Amygdala (tissue), 56 donors: ENCODE measurements around the gene GBE1.
A peak's percentile ranks its signal among the peaks of the same experiment; 100 is the strongest.

ENCODE experiments used
- DNase-seq, 56 donors: peaks; one replicate each; lab custom pipeline; 2025; lab: John Stamatoyannopoulos, UW

Gene GBE1

DNA sequence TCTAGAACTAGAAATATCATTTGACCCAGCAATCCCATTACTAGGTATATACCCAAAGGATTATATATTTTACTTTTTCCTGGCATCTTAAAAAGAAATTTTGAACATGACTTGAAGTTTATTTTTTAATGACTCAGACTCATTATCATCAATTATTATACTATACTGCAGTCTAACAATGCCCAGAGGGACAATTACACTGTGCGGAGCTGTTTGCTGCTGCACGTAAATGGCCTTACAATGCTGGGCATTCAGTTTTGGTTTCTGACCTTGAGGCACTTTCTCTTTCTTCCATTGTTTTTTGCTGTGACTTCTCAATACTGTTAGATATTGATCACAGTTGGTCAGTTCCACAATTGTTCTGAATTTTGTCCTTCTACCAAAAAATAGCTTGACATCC lies 128.8 kb downstream of the GBE1 start:
- DNase-seq: no peak

DNA sequence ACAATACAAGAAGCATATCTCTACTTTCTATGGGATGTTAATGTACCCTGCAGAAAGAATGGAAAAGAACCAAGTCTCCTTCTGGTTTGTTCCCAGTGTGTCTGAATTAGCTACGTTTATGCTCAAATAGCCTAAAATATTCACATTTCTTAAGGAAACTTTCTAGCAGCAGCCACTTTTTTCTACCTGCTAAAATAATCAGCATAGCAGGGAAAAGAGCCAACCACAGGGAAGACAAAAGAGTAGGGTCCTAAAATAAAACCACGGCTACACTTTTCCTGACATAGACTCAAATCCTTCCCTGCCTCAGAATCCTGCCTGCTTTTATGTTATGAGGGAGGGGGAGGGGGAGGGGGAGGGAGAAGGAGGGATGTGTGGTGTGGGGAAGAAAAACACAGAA lies 136.7 kb downstream of the GBE1 start:
- DNase-seq: no peak

GRCh38 chr3:81622395-81622794 lies 139.1 kb downstream of the GBE1 start:
- DNase-seq: no peak

DNA sequence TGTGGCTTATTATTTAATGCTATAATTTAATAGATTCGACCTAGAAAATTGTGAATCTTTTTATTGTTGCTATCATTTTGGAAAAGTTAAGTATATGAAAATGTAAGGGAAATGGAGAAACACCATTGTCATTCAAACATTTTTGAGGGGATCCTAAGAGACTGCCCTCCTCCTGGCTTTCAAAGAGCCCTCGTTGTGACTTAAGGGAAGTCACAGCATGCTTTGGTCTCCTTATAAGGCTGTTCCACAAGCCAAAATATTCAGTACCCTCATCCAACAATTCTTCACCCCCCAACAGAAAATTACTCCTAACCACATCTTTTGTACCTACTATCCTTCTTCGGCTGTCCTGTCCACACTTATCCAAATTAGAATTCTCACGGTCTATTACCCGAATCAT lies 140.2 kb downstream of the GBE1 start:
- DNase-seq: no peak

DNA sequence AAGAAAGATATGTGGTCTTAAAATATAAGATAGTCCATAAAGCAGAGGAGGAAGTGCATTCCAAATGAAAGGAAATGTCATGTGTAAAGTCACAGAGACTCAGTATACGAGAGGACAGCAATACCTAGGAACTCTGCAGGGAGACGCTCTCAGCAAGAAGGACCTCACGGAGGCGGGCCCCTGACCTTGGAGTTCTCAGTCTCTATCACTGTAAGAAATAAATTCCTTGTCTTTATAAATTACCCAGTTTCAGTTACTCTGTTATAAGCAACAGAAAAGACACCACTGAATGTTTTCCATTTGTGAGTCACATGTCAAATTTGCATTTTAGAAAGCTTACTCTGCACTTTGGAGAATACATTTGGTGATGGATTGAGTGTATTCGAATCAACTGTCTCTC lies 140.6 kb downstream of the GBE1 start:
- DNase-seq: no peak

- DNase-seq: no peak
These were observed 148.7 kb downstream of the GBE1 start for GRCh38 chr3:81612768-81613167.

DNA sequence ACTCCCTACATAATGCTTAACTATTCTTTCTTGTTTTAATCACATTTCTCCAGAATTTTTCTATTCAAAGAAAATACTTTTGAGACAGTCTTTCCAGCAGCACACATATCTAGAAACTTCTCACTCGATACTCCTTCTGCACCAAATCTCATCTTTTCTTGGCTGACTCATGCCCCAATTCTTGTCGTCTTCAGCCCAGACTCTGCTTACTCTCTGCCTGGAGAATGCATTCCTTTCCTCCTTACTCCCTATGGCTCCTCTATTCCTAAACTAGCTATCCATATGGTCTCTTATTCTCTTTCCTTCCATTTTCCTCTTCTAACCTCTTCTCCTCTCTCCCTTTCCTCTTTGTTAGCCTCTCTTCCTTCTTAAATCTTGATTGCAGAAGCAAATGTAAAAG lies 158.7 kb downstream of the GBE1 start:
- DNase-seq: no peak

- no peak for DNase-seq
These were observed 159.6 kb downstream of the GBE1 start for GRCh38 chr3:81601707-81602305.

DNA sequence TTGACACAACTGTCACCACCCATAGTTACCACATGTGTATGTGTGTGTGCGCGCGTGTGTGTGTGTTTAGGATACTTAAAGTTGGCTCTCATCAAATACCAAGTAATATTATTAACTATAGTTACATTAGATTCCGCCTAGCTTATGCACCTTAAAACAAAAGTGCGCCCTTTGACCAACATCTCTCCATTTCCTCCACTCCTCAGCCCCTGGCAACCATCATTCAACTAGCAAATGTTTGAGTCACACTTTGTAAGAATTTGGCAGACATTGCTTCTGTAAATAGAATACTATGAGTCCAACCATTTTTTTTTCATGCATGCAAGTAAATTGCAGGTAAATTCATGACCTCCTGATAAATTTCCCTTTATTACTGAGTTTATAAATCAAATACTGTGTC lies 169.3 kb downstream of the GBE1 start:
- no peak for DNase-seq

- no peak for DNase-seq
These were observed 175.5 kb downstream of the GBE1 start for GRCh38 chr3:81585937-81586336.

- DNase-seq: no peak
These were observed 176.4 kb downstream of the GBE1 start for GRCh38 chr3:81585056-81585455.

GRCh38 chr3:81581966-81582599 lies 179.4 kb downstream of the GBE1 start:
- DNase-seq: peak in 5 of 56 donors; percentile 0 to 3 (median 2)

GRCh38 chr3:81580355-81580754 lies 181.1 kb downstream of the GBE1 start:
- DNase-seq: no peak

- no peak for DNase-seq
These were observed 181.7 kb downstream of the GBE1 start for GRCh38 chr3:81579744-81580143.

DNA sequence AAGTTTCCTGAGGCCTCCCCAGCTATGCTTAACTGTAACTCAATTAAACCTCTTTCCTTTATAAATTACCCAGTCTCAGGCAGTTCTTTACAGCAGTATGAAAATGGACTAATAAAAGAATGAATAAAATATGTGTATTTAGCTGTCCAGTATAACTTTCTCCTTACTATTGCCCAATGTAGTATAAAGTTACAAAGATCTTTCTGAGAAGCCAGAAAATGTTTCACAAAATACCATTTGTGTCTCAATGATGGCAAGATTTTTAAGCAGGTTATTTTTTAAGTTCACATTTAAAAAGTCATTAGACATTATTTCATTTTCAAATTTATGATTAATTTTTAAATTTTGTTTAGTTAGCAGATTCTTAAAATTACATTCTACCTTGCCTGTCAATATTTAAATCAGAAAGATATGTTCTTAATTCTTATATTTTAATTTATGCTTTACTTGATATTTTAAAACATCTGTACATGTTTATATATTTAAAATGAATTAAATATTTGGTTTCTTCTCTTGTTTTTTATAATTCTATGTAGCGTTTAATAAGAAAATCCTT lies 189.2 kb downstream of the GBE1 start:
- no peak for DNase-seq

DNA sequence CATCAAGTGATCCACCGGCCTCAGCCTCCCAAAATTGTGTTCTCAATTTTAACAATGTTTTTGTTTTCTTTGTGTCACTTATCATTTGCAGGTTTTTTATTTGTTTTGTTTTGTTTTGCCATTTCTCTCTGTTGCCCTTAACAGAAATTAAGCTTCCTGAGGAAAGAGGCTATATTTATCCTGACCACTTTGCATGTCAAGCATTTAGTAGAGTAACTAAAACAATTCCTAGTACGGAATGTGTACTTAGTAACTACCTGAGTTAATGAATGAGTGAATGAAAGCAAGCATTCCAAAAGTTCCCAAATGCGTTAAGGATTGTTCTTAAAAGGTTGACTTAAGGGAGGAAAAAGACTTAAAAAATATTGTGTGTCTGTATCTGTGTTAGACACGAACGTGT lies 193.1 kb downstream of the GBE1 start:
- no peak for DNase-seq

- no peak for DNase-seq
These were observed 196.4 kb downstream of the GBE1 start for GRCh38 chr3:81565041-81565440.

GRCh38 chr3:81558106-81558505 lies 203.3 kb downstream of the GBE1 start:
- DNase-seq: no peak

DNA sequence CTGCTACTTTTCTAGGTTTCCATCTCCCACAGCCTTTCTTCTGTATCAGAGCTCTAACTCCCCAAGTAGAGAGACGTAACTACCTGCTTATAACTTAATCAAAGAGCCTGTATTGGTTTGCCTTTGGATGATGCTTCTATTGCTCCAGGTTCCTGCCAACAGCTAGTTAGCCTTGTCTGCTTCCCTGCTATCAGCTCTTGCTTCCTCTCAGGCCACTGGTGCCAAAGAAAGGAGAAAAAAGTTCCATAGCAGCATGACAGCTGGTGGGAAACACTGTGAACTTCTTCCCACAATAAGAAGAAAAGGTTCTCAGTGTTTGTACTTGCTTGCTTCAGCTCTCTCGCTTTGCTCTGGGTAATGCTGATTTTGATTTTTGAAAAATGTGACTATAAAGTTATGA lies 206.6 kb downstream of the GBE1 start:
- no peak for DNase-seq

DNA sequence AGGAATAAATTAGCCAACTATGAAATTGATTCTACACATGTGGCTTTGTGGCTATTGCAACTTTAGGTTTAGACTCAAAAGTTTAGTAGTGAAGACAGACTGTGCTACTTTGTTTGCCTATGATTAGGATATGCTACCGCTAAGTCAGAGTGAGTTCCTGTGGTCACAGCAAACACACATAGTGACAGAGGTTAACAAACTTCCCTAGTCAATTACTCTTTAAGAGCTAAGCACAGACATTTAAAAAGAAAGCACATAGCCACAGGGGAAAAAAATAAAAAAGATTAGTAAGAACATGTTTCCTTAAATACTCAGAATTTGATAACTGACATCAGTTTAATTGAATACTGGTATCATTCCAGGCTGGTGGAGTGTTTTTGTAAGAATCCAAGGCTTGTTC lies 207.1 kb downstream of the GBE1 start:
- no peak for DNase-seq

- no peak for DNase-seq
These were observed 211.0 kb downstream of the GBE1 start for GRCh38 chr3:81550415-81550814.

- DNase-seq: no peak
These were observed 211.6 kb downstream of the GBE1 start for GRCh38 chr3:81549831-81550230.

DNA sequence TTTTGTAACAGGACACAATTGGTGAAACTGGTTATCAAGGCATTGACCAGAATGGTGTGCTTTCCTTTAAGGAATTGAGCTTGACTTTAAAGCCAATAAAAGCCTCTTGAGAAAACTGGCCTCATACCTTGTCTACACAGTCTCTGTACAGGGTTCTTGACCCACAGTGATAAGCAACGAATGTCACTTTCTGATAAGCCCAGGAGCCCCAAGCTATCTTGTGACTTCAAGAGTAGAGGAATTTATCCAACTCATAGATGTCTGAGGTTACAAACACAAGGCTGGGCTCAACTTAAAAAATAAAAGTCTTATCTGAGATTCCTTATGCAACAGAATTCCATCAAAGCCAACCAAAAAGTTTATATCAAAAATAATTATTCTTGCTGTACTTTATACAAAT lies 212.1 kb downstream of the GBE1 start:
- DNase-seq: no peak
